GM12878 (cell line): ENCODE data around the gene CCDC66. TPM values are rescaled to one million over a fixed set of nuclear protein-coding genes. Genes with fewer than 3 reads are reported as not detected.
"Not testable (repeated sequence)": the region's sequence is repeated elsewhere in the genome, so short reads cannot be mapped to it uniquely, and the experiment has no call there.

Experiments used
- ATAC-seq: fragments of 200-7000 bp; cut with Tn5 transposase; 3 replicates; pipeline ENCODE4 v1.9.1; 2020; ENCODE audit warnings: mild to moderate bottlenecking, moderate library complexity
- BruUV-seq: library from RNA; stranded (reverse); fragments of 400-500 nt; replicated peaks from 2 replicates; lab custom pipeline; 2021; lab: Mats Ljungman, UMichigan
- CTCF ChIA-PET: fragments of 300-600 bp; sonication (Branson Sonifier 250); formaldehyde crosslinking; extraction: SDS; loops from one replicate; lab custom pipeline; 2021; ENCODE audit warnings: inconsistent platforms; lab: Yijun Ruan, JAX
- POLR2A ChIA-PET: fragments of 350-600 bp; formaldehyde crosslinking; extraction: SDS; loops from one replicate; lab custom pipeline; 2021; ENCODE audit warnings: inconsistent platforms; lab: Charles Lee
- RAD21 ChIA-PET: fragments of 300-600 bp; sonication (Branson Sonifier 250); formaldehyde crosslinking; loops from one replicate; lab custom pipeline; 2023; ENCODE audit warnings: antibody characterized with exemption; ENCODE audit not compliant: unreplicated experiment; lab: Charles Lee
- SMC1A ChIA-PET: fragments of 300-600 bp; sonication (Branson Sonifier 250); formaldehyde crosslinking; loops from one replicate; lab custom pipeline; 2023; ENCODE audit not compliant: unreplicated experiment, uncharacterized antibody; lab: Charles Lee
- DNase-seq: peaks from one replicate; pipeline ENCODE4 v3.0.0-alpha.2; 2011; ENCODE audit warnings: low read depth, low spot score
- FAIRE-seq: peaks from 3 replicates; lab custom pipeline; 2011; peaks lifted over from hg19 to GRCh38; lab: Jason Lieb, UNC
- H2AFZ ChIP-seq: 2 replicates; pipeline ENCODE4 v1.6.0; 2011; ENCODE audit warnings: low read depth, low read length, control low read depth; ENCODE audit not compliant: control insufficient read depth
- H3K27ac ChIP-seq: 2 replicates; pipeline ENCODE4 v1.5.1; 2011; ENCODE audit warnings: control low read depth; ENCODE audit not compliant: control insufficient read depth, insufficient read depth
- H3K27me3 ChIP-seq, 2 experiments: replicated peaks in 1 of 2; 2 replicates each; pipeline versions ENCODE4 v1.6.0 to v1.6.1; 2011; ENCODE audit warnings: low read length in 1 of 2; ENCODE audit not compliant: control insufficient read depth in 2 of 2, insufficient read depth in 2 of 2
- H3K36me3 ChIP-seq, 2 experiments: 2 replicates each; pipeline ENCODE4 v1.5.1; 2011; ENCODE audit warnings: low read length in 1 of 2; ENCODE audit not compliant: control insufficient read depth in 2 of 2, insufficient read depth in 2 of 2
- H3K4me1 ChIP-seq: 2 replicates; pipeline ENCODE4 v1.6.1; 2011; ENCODE audit warnings: mild to moderate bottlenecking, low read length, moderate library complexity, mixed read lengths; ENCODE audit not compliant: control insufficient read depth, insufficient read depth
- H3K4me2 ChIP-seq: 2 replicates; pipeline ENCODE4 v1.6.0; 2011; ENCODE audit warnings: control low read depth; ENCODE audit not compliant: control insufficient read depth, insufficient read depth
- H3K4me3 ChIP-seq: fragments of 200-600 bp; sonication (generic); 2 replicates; pipeline ENCODE4 v1.5.1; 2016
- H3K79me2 ChIP-seq: 2 replicates; pipeline ENCODE4 v1.6.0; 2011; ENCODE audit warnings: low read length; ENCODE audit not compliant: control insufficient read depth, insufficient read depth
- H3K9ac ChIP-seq: 2 replicates; pipeline ENCODE4 v1.8.0; 2011; ENCODE audit warnings: low read length, control low read depth, mixed read lengths; ENCODE audit not compliant: control insufficient read depth, insufficient read depth
- H3K9me3 ChIP-seq: replicated peaks from 3 replicates; pipeline ENCODE4 v1.5.1; 2011; ENCODE audit warnings: mild to moderate bottlenecking, low read length; ENCODE audit not compliant: control insufficient read depth, insufficient read depth
- H4K20me1 ChIP-seq: 2 replicates; pipeline ENCODE4 v1.6.0; 2011; ENCODE audit not compliant: control insufficient read depth, insufficient read depth
- DPF2 ChIP-seq: fragments of 450-650 bp; IDR thresholded peaks from 2 replicates; pipeline ENCODE4 v1.6.1; 2017; ENCODE audit warnings: mild to moderate bottlenecking
- MTA3 ChIP-seq: IDR thresholded peaks from 2 replicates; pipeline ENCODE4 v1.6.1; 2012; ENCODE audit warnings: low read length, inconsistent platforms, borderline replicate concordance
- NR2C2 ChIP-seq: IDR thresholded peaks from 2 replicates; pipeline ENCODE4 v1.6.1; 2011; ENCODE audit warnings: borderline replicate concordance, low read depth; ENCODE audit not compliant: control insufficient read depth, insufficient read length
- TCF7 ChIP-seq: IDR thresholded peaks from 2 replicates; pipeline ENCODE4 v1.6.1; 2014; ENCODE audit warnings: antibody characterized with exemption, borderline replicate concordance
- WGBS: methylation state at CpG from one replicate; pipeline ENCODE4 v1.1.6; 2016; ENCODE audit warnings: low lambda C conversion rate; ENCODE audit not compliant: insufficient replicate concordance, insufficient coverage; ENCODE audit errors: missing lambda C conversion rate; 5-methylcytosine and 5-hydroxymethylcytosine counted together
- in situ Hi-C: fragments of 300-500 bp; cut with MboI; formaldehyde crosslinking; loops from 9 replicates; pipeline ENCODE4 v1.14.3; 2018; ENCODE audit warnings: mixed read lengths
- intact Hi-C: fragments of 100-400 bp; cut with micrococcal nuclease; formaldehyde crosslinking; loops from one replicate; pipeline ENCODE4 v1.14.2; 2022; ENCODE audit not compliant: unreplicated experiment
- polyA plus RNA-seq, 11 experiments: library from polyadenylated mRNA; depleted of rRNA in 4 of 11; unstranded in 6 of 11; stranded (reverse) in 5 of 11; fragments of >200 nt; fragmentation: Nextera tagmentation in 4 of 11; fragmentation: Illumina TruSeq in 1 of 11; extraction: Ambion mirVana in 4 of 11; extraction: Trizol in 1 of 11; gene quantifications; 1 replicate in 1 of 11; 2 replicates in 10 of 11; pipeline versions ENCODE4 v1.2.1 to v1.2.3, GENCODE V29; 2011 to 2016; ENCODE audit warnings: inconsistent platforms in 2 of 11, missing spikeins in 2 of 11, low read depth in 1 of 11
- total RNA-seq, 4 experiments: library from RNA; depleted of rRNA in 3 of 4; stranded (reverse); fragments of >200 nt in 3 of 4; fragmentation: Illumina TruSeq in 1 of 4; extraction: Trizol in 1 of 4; gene quantifications; 2 replicates each; pipeline versions ENCODE4 v1.2.1 to v1.2.3, GENCODE V29; 2013 to 2021
- TF ChIP-seq, protein P1 (sequence below): fragments of 450-650 bp; IDR thresholded peaks from 2 replicates; pipeline ENCODE4 v1.6.1; 2014; ENCODE audit warnings: mild to moderate bottlenecking
- TF ChIP-seq, protein P2 (sequence below): fragments of 450-650 bp; IDR thresholded peaks from 2 replicates; pipeline ENCODE4 v1.6.1; 2016; ENCODE audit warnings: mild to moderate bottlenecking

The CCDC66 gene
- total and polyA plus RNA-seq, 10 of the 15 experiments (the other 5 are each of a cell fraction or from before 2014, with no cell fraction given): 9.4 to 31.9 (median 18.1) TPM

- intact Hi-C loops (no loop called here), in situ Hi-C loops (no loop called here)
- Histone ChIP-seq H3K4me1 (no peaks in the 10 kb centered on the region), H3K9ac (no peak overlapping the region), H2AFZ (no peak overlapping the region), H3K4me3 (no peak overlapping the region), H3K27me3 (no peaks in the 10 kb centered on the region), H3K4me2 (no peak overlapping the region), H3K9me3 (no peaks in the 10 kb centered on the region; the same call in 2 of the 3 replicates), H4K20me1 (no peaks in the 10 kb centered on the region), H3K36me3 (peaks cover 0 to 7% of the 10 kb centered on the region in 2 experiments; a peak in 2 of 4 replicates), H3K27ac (no peak overlapping the region), H3K79me2 (no peaks in the 10 kb centered on the region)
- TF ChIP-seq MTA3 (no peak), NR2C2 (no peak), TCF7 (no peak), DPF2 (no peak)
- TF ChIP-seq, protein P1, sequence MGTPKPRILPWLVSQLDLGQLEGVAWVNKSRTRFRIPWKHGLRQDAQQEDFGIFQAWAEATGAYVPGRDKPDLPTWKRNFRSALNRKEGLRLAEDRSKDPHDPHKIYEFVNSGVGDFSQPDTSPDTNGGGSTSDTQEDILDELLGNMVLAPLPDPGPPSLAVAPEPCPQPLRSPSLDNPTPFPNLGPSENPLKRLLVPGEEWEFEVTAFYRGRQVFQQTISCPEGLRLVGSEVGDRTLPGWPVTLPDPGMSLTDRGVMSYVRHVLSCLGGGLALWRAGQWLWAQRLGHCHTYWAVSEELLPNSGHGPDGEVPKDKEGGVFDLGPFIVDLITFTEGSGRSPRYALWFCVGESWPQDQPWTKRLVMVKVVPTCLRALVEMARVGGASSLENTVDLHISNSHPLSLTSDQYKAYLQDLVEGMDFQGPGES: no peak
- TF ChIP-seq, protein P2, sequence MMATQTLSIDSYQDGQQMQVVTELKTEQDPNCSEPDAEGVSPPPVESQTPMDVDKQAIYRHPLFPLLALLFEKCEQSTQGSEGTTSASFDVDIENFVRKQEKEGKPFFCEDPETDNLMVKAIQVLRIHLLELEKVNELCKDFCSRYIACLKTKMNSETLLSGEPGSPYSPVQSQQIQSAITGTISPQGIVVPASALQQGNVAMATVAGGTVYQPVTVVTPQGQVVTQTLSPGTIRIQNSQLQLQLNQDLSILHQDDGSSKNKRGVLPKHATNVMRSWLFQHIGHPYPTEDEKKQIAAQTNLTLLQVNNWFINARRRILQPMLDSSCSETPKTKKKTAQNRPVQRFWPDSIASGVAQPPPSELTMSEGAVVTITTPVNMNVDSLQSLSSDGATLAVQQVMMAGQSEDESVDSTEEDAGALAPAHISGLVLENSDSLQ: no peak
- no peak for DNase-seq
- ChIA-PET POLR2A (interaction anchor here (0.6 to 0.7 kb wide), 2 partner anchors 63 to 600 kb away, joined by 4 to 6 read pairs; no protein-coding TSS in a partner anchor), CTCF (no interaction called here), SMC1A (interaction anchor here (1.5 kb wide), 1 partner anchor 65 kb away, joined by 3 read pairs; no protein-coding TSS in a partner anchor), RAD21 (no interaction called here)
- 75% methylated on average over 9 of the region's 11 CpGs for WGBS
- FAIRE-seq: no peak
- no TSS peak for BruUV-seq
- ATAC-seq: no peak
Observed at GRCh38 chr3:56595975-56596840, 39.2 kb downstream of the CCDC66 start.

GRCh38 chr3:56608479-56608878 lies 51.5 kb downstream of the CCDC66 start:
- H3K4me1 ChIP-seq, POLR2A ChIA-PET, SMC1A ChIA-PET, H3K79me2 ChIP-seq, CTCF ChIA-PET, H3K9me3 ChIP-seq, H3K36me3 ChIP-seq, ATAC-seq, intact Hi-C loops, H3K4me3 ChIP-seq, RAD21 ChIA-PET, in situ Hi-C loops, DNase-seq, H3K27ac ChIP-seq, H2AFZ ChIP-seq, BruUV-seq, H3K27me3 ChIP-seq, H3K4me2 ChIP-seq, FAIRE-seq, H4K20me1 ChIP-seq, H3K9ac ChIP-seq: not testable (repeated sequence)
- 43% methylated on average over 1 of the region's 2 CpGs for WGBS
